ENCODE results near the gene GALNT15.

GALNT15 gene

DNA sequence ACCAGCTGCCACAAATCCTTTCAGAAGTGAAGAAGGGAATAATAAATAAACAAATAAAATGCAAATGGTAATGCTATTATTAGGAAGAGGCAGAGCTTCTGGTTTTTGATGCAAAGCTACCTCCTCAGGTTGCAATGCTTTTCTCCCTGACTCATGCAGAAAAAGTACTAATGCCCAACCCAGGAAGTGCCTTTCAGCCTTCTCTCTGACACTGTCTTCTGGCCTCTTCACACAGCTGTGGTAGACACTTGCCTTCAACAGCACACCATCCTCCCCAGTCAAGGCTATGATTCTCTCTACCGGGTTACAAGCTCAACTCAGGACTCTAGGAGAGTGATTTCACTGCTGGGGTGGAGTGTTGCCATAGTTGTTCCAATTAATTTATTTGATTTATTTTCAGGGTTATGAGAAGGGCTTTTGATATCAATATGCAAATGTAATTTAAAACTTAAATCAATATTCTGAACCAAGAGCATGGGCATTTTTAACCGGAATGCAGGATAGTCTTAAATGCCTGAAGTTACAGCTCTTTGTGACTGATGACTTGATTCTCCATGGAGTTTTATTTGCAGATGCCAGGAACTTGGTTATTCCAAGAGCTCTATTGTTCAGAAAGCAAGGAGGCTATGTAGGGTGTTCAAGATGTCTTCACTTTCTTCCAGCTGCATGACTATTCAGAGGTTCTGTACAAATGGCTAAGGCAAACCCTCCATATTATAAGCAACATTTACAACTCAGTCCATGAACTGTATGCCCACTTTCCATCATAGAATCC is 27.1 kb upstream of the GALNT15 start:
- Mint-ChIP-seq H3K4me1 (peaks cover 14% of the 10 kb centered on the region), H3K4me3 (no peak overlapping the region), H3K36me3 (ENCODE audit: low read depth) (peaks cover 4% of the 10 kb centered on the region), H3K9me3 (peaks cover 34% of the 10 kb centered on the region), H3K27me3 (ENCODE audit: low read depth) (peaks cover 5% of the 10 kb centered on the region), H3K27ac (no peak overlapping the region)
- TF ChIP-seq, protein P1, sequence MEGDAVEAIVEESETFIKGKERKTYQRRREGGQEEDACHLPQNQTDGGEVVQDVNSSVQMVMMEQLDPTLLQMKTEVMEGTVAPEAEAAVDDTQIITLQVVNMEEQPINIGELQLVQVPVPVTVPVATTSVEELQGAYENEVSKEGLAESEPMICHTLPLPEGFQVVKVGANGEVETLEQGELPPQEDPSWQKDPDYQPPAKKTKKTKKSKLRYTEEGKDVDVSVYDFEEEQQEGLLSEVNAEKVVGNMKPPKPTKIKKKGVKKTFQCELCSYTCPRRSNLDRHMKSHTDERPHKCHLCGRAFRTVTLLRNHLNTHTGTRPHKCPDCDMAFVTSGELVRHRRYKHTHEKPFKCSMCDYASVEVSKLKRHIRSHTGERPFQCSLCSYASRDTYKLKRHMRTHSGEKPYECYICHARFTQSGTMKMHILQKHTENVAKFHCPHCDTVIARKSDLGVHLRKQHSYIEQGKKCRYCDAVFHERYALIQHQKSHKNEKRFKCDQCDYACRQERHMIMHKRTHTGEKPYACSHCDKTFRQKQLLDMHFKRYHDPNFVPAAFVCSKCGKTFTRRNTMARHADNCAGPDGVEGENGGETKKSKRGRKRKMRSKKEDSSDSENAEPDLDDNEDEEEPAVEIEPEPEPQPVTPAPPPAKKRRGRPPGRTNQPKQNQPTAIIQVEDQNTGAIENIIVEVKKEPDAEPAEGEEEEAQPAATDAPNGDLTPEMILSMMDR (IDR thresholded peaks at IDR 0.05; ENCODE audit: unreplicated experiment in 3 of 3): no peak

DNA sequence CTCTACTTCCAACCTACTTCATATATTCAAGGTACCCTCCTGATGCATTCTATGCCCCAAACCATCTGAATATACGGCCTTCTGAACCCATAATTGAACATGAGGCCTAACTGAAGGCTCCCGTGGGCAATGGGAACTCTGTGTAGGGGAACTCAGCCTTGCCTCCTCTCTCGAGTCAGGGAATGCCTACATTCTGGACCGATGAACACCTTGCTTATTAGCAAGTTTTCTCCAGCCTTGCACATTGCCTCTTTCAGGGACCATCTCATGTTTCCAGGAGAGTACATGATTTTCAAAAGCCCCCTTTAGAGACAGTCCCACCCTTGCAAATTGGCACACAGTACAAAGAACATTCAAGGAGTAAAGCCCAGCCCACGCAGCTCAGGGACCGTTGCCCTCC is 26.3 kb upstream of the GALNT15 start:
- Mint-ChIP-seq H3K4me3 (no peak overlapping the region), H3K27ac (peak overlapping the region in 1 of 3 experiments; percentile 41), H3K4me1 (peaks cover 14% of the 10 kb centered on the region), H3K36me3 (ENCODE audit: low read depth) (peaks cover 4% of the 10 kb centered on the region), H3K9me3 (peaks cover 36% of the 10 kb centered on the region), H3K27me3 (ENCODE audit: low read depth) (peaks cover 5% of the 10 kb centered on the region)
- TF ChIP-seq, protein P1 (IDR thresholded peaks at IDR 0.05; ENCODE audit: unreplicated experiment in 3 of 3): no peak

DNA sequence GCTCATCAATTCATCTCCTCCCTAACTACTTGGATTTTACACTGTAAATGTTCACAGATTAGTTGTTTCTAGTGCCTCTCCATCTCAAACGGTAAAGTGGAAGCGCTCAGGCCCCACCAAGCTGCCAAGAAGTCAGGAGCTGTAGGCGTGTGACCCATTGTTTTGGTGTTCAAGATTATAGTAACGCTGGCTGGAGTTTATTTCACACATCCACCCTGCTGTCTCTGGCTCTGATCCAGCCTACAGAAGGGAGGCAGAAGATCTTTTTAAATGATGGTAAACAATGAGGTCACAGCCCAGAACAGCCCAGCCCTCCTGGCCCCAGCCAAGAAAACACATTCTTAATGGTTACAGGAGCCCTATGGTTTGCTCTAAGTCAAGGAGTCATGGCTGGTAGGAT is 25.7 kb upstream of the GALNT15 start:
- Mint-ChIP-seq H3K27ac (peak overlapping the region in 2 of 3 experiments; percentile 8 to 41), H3K36me3 (ENCODE audit: low read depth) (no peaks in the 10 kb centered on the region), H3K9me3 (peaks cover 38% of the 10 kb centered on the region), H3K4me1 (peaks cover 14% of the 10 kb centered on the region), H3K27me3 (ENCODE audit: low read depth) (peaks cover 5% of the 10 kb centered on the region), H3K4me3 (no peak overlapping the region)
- TF ChIP-seq, protein P1 (IDR thresholded peaks at IDR 0.05; ENCODE audit: unreplicated experiment in 3 of 3): no peak

DNA sequence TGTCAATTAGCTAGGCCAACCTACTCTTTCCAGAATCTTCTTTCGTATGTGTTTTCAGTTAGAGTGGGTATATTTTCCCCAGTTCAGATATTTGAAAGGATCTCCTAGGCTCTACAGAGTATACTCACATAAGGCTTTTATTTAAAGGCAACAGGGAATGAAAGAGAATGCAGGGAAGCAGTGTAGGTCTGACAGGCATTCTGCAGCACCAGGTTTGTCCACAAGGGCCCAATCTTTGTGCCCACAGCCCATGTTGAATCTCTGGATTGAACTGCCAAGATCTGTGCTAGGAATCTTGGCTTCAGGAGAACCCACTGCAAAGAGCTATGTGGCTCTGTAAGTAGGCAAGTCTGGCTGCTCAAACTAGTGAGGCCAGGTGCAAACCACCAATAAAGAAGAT is 24.2 kb upstream of the GALNT15 start:
- Mint-ChIP-seq H3K4me3 (no peak overlapping the region), H3K27me3 (ENCODE audit: low read depth) (peaks cover 5% of the 10 kb centered on the region), H3K4me1 (peaks cover 14% of the 10 kb centered on the region), H3K9me3 (peaks cover 42% of the 10 kb centered on the region), H3K36me3 (ENCODE audit: low read depth) (no peaks in the 10 kb centered on the region), H3K27ac (no peak overlapping the region)
- TF ChIP-seq, protein P1 (IDR thresholded peaks at IDR 0.05; ENCODE audit: unreplicated experiment in 3 of 3): no peak

DNA sequence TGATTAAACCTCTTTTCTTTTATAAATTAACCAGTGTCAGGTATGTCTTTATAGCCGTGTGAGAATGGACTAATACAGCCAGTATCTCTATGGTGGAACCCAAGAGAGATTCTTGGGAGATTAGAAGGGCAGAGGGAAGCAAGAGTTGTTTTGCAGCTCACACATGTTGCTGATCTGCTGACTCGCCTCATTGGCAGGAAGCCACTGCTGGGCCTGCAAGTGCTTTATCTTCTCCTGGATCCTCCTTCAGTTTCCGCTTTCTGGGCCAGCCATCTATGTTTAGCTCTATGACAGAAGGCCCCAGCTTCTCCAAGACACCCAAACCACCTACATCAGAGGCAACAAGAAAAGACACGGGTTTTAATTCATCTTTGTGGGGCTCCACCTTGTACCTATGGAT is 23.4 kb upstream of the GALNT15 start:
- peaks cover 9% of the 10 kb centered on the region for H3K27me3 Mint-ChIP-seq (ENCODE audit: low read depth)
- peaks cover 14% of the 10 kb centered on the region for H3K4me1 Mint-ChIP-seq
- H3K27ac Mint-ChIP-seq: no peak overlapping the region
- H3K9me3 Mint-ChIP-seq: peaks cover 44% of the 10 kb centered on the region
- H3K36me3 Mint-ChIP-seq (ENCODE audit: low read depth): no peaks in the 10 kb centered on the region
- no peak overlapping the region for H3K4me3 Mint-ChIP-seq
- TF ChIP-seq, protein P1 (IDR thresholded peaks at IDR 0.05; ENCODE audit: unreplicated experiment in 3 of 3): no peak

DNA sequence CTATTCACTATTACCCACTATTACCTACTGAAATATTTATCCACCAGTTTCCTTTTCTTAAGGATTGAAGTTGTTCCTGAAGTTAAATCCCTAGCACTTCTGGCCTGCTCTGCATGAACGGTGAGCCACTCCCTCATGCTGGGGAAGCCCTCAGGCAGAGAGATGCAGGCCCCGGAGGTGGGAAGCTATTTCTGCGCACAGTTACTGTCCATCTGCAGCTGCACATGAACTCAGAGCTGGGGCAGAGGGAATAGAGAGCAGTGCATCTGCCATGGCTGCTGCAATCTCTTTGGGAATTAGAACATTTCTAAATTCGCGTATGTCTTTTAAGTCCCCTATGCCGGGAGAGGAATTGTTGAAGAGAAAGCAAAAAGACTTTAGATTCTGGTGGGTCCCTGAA is 6.3 kb upstream of the GALNT15 start:
- TF ChIP-seq, protein P1 (IDR thresholded peaks at IDR 0.05; ENCODE audit: unreplicated experiment in 3 of 3): no peak
- Mint-ChIP-seq H3K27ac (no peak overlapping the region), H3K9me3 (peaks cover 21% of the 10 kb centered on the region), H3K4me3 (no peak overlapping the region), H3K27me3 (ENCODE audit: low read depth) (peaks cover 3% of the 10 kb centered on the region), H3K36me3 (ENCODE audit: low read depth) (no peaks in the 10 kb centered on the region), H3K4me1 (no peaks in the 10 kb centered on the region)

Measured in nephron (organoid).